Fibroblast of lung (primary cell): ENCODE measurements around the gene AMER2.

Source experiments
- CTCF ChIP-seq, 2 donors: IDR thresholded peaks in 1 of 2; conservative IDR thresholded peaks in 1 of 2; 1 replicate in 1 of 2; 2 replicates in 1 of 2; pipeline ENCODE4 v1.5.1; 2011 to 2012; ENCODE audit warnings: low read length in 2 of 2, control low read depth in 1 of 2, inconsistent platforms in 1 of 2, low read depth in 1 of 2, mild to moderate bottlenecking in 1 of 2
- EZH2 ChIP-seq: IDR thresholded peaks from 2 replicates; pipeline ENCODE4 v1.5.1; 2012; ENCODE audit warnings: low read length, control low read depth, mild to moderate bottlenecking; ENCODE audit errors: missing control alignments

- TF ChIP-seq CTCF (conservative IDR thresholded peaks at IDR 0.05 in 1 of 2, IDR thresholded peaks at IDR 0.05 in 1 of 2; ENCODE audit: low read depth in 1 of 2, low read length in 2 of 2) (no peak), EZH2 (no peak)
These were observed 45.9 kb upstream of the AMER2 start for GRCh38 chr13:25218019-25218418.
